Measurements from ENCODE around the gene MRPL2.

The MRPL2 gene

DNA sequence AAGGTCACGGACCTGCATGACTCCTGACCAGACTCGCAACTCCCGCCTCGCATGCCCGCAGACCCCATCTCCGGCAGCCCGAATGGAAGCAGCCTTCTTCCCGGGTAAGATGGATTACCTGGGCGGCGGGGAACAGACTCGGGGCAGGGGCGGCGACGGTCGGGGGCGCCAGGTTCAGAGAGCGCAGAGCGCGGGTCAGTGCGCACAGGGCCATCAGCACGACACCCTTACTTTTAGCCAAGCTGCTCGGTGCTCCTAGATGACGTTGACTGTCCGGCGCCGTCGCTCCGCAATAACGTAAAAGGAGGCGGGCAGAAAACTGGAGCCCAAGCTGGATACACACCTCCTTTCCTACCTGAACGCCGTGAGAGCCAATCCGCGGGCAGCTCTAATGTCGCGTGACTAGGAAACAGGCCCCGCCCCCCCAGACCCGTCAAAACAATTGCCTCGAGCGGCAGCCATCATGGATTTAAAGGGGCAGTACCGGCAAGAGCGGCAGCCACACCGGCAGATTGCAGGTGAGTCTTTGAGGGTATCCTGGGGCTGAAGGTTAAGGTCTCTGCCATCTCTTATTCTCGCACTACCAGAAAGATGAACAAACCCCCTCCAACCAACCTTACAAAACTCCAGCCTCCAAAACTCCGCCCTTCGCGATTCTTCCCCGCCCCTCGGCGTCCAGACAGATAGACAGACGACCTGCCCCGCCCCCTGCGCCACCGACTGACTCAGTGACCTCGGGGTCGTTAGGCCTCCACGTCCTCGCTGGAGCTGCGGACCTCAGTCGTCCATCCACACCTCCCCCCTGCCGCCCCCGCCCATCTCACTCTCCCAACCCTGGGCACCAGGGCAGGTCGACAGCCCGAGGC, at the start of gene MRPL2, which contains the start of gene KLC4:
Gene MRPL2 (minus strand): TSS at position 267 of the 866 bp plus-strand sequence. CDS start 53 bp downstream, at position 214.
Gene KLC4 (plus strand): TSS at position 464 of the 866 bp plus-strand sequence. CDS start 1,705 bp downstream, outside the sequence.
- peak within 1 kb of the TSS; percentile 80 to 98 for H3K4me3 ChIP-seq (ENCODE audit: low read depth in 1 of 2, low read length in 2 of 2)
- H3K27me3 ChIP-seq (ENCODE audit: low read depth, low read length) = no peaks in the 10 kb centered on the region
- peaks cover 10 to 23% of the 10 kb centered on the region in 2 donors for H3K36me3 ChIP-seq (ENCODE audit: control insufficient read depth in 1 of 2, insufficient read depth in 2 of 2, low read length in 2 of 2)
- no peaks in the 10 kb centered on the region for H3K9me3 ChIP-seq (ENCODE audit: control insufficient read depth in 1 of 2, low read length in 2 of 2)
- peak within 1 kb of the TSS; percentile 92 for H3K27ac ChIP-seq (ENCODE audit: low read length)
- peaks cover 9 to 30% of the 10 kb centered on the region in 2 donors for H3K4me1 ChIP-seq (ENCODE audit: control insufficient read depth in 1 of 2, insufficient read depth in 2 of 2, low read length in 2 of 2)

DNA sequence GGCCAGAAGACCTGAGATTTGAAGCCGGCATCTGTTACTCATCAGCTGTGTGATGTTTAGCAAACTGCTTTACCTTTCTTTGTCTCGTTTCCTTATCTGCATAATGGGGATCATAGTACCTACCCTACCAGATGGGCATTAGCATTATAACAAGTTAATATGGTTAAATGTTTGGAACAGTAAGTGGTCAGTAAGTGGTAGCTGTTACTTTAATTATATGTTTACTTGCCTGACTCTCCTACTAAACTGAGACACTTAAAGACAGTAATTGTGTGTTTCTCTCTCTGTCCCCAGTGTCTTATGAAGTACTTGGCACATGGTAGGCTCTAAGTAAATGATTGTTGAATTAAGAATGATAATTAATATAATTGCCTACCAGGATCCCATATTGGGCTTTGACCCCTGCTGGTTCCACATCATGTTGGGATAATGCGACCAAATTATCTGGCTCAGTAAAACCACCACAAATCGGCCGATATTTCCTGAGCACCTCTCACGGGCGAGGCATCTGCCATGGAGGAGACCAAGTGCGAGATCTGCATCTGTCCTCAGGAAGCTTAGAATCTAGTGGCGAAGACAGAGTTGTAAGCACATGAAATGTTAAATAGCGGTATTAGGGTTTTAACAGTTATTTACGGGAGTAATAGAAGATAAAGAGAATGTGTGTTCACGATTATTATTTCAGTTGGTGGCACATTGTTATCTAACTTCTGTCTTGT, 48.3 kb upstream of the MRPL2 start:
- Histone ChIP-seq H3K4me3 (ENCODE audit: low read depth in 1 of 2, low read length in 2 of 2) (no peak overlapping the region), H3K27ac (ENCODE audit: low read length) (no peak overlapping the region), H3K27me3 (ENCODE audit: low read depth, low read length) (no peaks in the 10 kb centered on the region), H3K4me1 (ENCODE audit: control insufficient read depth in 1 of 2, insufficient read depth in 2 of 2, low read length in 2 of 2) (no peaks in the 10 kb centered on the region), H3K36me3 (ENCODE audit: control insufficient read depth in 1 of 2, insufficient read depth in 2 of 2, low read length in 2 of 2) (no peaks in the 10 kb centered on the region), H3K9me3 (ENCODE audit: control insufficient read depth in 1 of 2, low read length in 2 of 2) (no peaks in the 10 kb centered on the region)

GRCh38 chr6:43105538-43106222, 46.4 kb upstream of the MRPL2 start:
- no peaks in the 10 kb centered on the region for H3K27me3 ChIP-seq (ENCODE audit: low read depth, low read length)
- no peak overlapping the region for H3K27ac ChIP-seq (ENCODE audit: low read length)

GRCh38 chr6:43103253-43103876, 44.1 kb upstream of the MRPL2 start:
- no peaks in the 10 kb centered on the region for H3K27me3 ChIP-seq (ENCODE audit: low read depth, low read length)
- H3K9me3 ChIP-seq (ENCODE audit: control insufficient read depth in 1 of 2, low read length in 2 of 2) = no peaks in the 10 kb centered on the region
- H3K4me3 ChIP-seq (ENCODE audit: low read depth in 1 of 2, low read length in 2 of 2) = no peak overlapping the region
- no peaks in the 10 kb centered on the region for H3K36me3 ChIP-seq (ENCODE audit: control insufficient read depth in 1 of 2, insufficient read depth in 2 of 2, low read length in 2 of 2)
- no peaks in the 10 kb centered on the region for H3K4me1 ChIP-seq (ENCODE audit: control insufficient read depth in 1 of 2, insufficient read depth in 2 of 2, low read length in 2 of 2)
- H3K27ac ChIP-seq (ENCODE audit: low read length) = no peak overlapping the region

More at GRCh38 chr6:43105538-43106222, 46.4 kb upstream of the MRPL2 start:
- H3K36me3 ChIP-seq (ENCODE audit: control insufficient read depth in 1 of 2, insufficient read depth in 2 of 2, low read length in 2 of 2) = no peaks in the 10 kb centered on the region
- no peaks in the 10 kb centered on the region for H3K4me1 ChIP-seq (ENCODE audit: control insufficient read depth in 1 of 2, insufficient read depth in 2 of 2, low read length in 2 of 2)
- no peak overlapping the region for H3K4me3 ChIP-seq (ENCODE audit: low read depth in 1 of 2, low read length in 2 of 2)
- H3K9me3 ChIP-seq (ENCODE audit: control insufficient read depth in 1 of 2, low read length in 2 of 2) = no peaks in the 10 kb centered on the region

- no peaks in the 10 kb centered on the region for H3K27me3 ChIP-seq (ENCODE audit: low read depth, low read length)
- H3K9me3 ChIP-seq (ENCODE audit: control insufficient read depth in 1 of 2, low read length in 2 of 2) = no peaks in the 10 kb centered on the region
- H3K4me3 ChIP-seq (ENCODE audit: low read depth in 1 of 2, low read length in 2 of 2) = no peak overlapping the region
- H3K4me1 ChIP-seq (ENCODE audit: control insufficient read depth in 1 of 2, insufficient read depth in 2 of 2, low read length in 2 of 2) = no peaks in the 10 kb centered on the region
- no peaks in the 10 kb centered on the region for H3K36me3 ChIP-seq (ENCODE audit: control insufficient read depth in 1 of 2, insufficient read depth in 2 of 2, low read length in 2 of 2)
- H3K27ac ChIP-seq (ENCODE audit: low read length) = no peak overlapping the region
Observed at GRCh38 chr6:43101497-43101896, 42.3 kb upstream of the MRPL2 start.

GRCh38 chr6:43097502-43097901, 38.3 kb upstream of the MRPL2 start:
- Histone ChIP-seq H3K27me3 (ENCODE audit: low read depth, low read length) (no peaks in the 10 kb centered on the region), H3K4me1 (ENCODE audit: control insufficient read depth in 1 of 2, insufficient read depth in 2 of 2, low read length in 2 of 2) (no peaks in the 10 kb centered on the region), H3K27ac (ENCODE audit: low read length) (no peak overlapping the region), H3K36me3 (ENCODE audit: control insufficient read depth in 1 of 2, insufficient read depth in 2 of 2, low read length in 2 of 2) (no peaks in the 10 kb centered on the region), H3K4me3 (ENCODE audit: low read depth in 1 of 2, low read length in 2 of 2) (no peak overlapping the region), H3K9me3 (ENCODE audit: control insufficient read depth in 1 of 2, low read length in 2 of 2) (no peaks in the 10 kb centered on the region)

GRCh38 chr6:43097098-43097489, 37.9 kb upstream of the MRPL2 start:
- no peaks in the 10 kb centered on the region for H3K27me3 ChIP-seq (ENCODE audit: low read depth, low read length)
- no peak overlapping the region for H3K27ac ChIP-seq (ENCODE audit: low read length)
- H3K4me1 ChIP-seq (ENCODE audit: control insufficient read depth in 1 of 2, insufficient read depth in 2 of 2, low read length in 2 of 2) = no peaks in the 10 kb centered on the region
- H3K36me3 ChIP-seq (ENCODE audit: control insufficient read depth in 1 of 2, insufficient read depth in 2 of 2, low read length in 2 of 2) = no peaks in the 10 kb centered on the region
- H3K4me3 ChIP-seq (ENCODE audit: low read depth in 1 of 2, low read length in 2 of 2) = no peak overlapping the region
- no peaks in the 10 kb centered on the region for H3K9me3 ChIP-seq (ENCODE audit: control insufficient read depth in 1 of 2, low read length in 2 of 2)

DNA sequence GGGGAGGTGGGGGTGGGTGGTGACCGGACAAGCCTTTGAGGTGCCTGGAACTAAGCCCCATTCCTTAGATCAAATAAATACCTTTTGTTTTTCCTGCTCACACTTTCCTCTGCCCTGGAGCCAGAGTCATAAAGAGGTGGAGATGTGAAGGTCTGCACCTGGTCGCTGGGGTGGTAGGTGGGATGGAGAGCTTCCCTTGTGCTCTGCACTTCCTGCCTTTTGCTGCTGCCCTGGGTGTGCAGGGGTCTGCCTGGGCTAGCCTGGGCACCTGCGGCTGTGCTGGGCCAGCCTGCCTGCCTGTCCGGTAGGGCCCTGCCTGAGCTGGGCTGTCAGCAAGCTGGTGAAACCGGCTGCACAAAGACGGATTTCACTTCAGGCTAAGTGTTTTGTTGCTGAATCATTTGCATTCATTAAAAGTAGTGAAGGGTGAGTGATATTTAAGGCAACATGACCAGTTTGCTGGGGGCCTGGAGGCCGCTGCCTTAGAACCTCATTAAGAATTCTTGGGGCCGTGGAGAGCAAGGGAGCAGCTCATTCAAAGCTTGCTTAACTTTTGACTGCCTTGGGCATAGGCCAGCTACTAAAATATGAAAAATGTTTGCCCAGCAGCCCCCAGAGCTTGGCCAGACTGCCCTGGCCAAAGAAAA, 37.3 kb upstream of the MRPL2 start:
- no peaks in the 10 kb centered on the region for H3K36me3 ChIP-seq (ENCODE audit: control insufficient read depth in 1 of 2, insufficient read depth in 2 of 2, low read length in 2 of 2)
- no peaks in the 10 kb centered on the region for H3K4me1 ChIP-seq (ENCODE audit: control insufficient read depth in 1 of 2, insufficient read depth in 2 of 2, low read length in 2 of 2)
- H3K27me3 ChIP-seq (ENCODE audit: low read depth, low read length) = no peaks in the 10 kb centered on the region
- H3K4me3 ChIP-seq (ENCODE audit: low read depth in 1 of 2, low read length in 2 of 2) = no peak overlapping the region
- no peaks in the 10 kb centered on the region for H3K9me3 ChIP-seq (ENCODE audit: control insufficient read depth in 1 of 2, low read length in 2 of 2)
- peak overlapping the region; percentile 45 for H3K27ac ChIP-seq (ENCODE audit: low read length)

- H3K27me3 ChIP-seq (ENCODE audit: low read depth, low read length) = no peaks in the 10 kb centered on the region
- no peaks in the 10 kb centered on the region for H3K36me3 ChIP-seq (ENCODE audit: control insufficient read depth in 1 of 2, insufficient read depth in 2 of 2, low read length in 2 of 2)
- no peaks in the 10 kb centered on the region for H3K9me3 ChIP-seq (ENCODE audit: control insufficient read depth in 1 of 2, low read length in 2 of 2)
- H3K27ac ChIP-seq (ENCODE audit: low read length) = peak overlapping the region; percentile 45
- H3K4me1 ChIP-seq (ENCODE audit: control insufficient read depth in 1 of 2, insufficient read depth in 2 of 2, low read length in 2 of 2) = no peaks in the 10 kb centered on the region
- no peak overlapping the region for H3K4me3 ChIP-seq (ENCODE audit: low read depth in 1 of 2, low read length in 2 of 2)
Observed at GRCh38 chr6:43095939-43096338, 36.7 kb upstream of the MRPL2 start.

DNA sequence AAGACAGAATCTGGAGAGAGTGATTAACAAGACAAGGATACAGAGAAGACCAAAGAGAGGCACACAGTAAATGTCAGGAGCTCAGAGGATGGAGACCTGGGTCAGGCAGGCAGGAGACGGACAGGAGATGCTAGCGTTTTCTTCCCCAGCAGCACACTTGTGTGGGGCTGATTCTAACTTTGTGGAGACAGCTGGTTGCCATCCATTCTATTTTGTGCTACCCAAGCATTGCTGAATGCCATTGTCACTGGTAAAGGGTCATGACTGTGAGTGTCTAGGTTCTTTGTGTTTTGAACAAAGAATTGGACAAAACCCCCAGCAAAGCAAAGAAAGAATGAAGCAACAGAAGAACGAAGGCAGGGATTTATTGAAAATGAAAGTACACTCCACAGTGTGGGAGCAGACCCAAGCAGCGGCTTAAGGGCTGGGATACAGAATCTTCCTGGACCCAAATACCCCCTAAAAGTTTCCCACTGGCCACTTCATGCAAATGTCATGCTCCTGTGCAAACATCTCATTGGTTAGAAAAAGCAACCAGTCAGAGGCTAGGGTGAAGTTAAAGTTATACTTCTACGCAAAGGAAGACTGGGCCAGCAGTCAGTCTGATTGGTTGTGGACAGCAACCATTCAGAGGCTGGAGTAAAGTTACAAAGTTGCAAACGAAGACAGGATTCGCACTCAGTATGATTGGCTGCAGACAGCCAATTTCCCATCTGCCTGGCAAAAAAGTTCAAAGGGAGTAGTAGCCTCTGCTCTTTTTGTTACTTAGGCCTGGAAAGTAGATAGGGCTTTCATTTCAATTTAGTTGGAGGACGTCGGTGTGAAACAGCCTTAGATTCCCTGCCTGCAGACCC, 34.4 kb upstream of the MRPL2 start:
- H3K27ac ChIP-seq (ENCODE audit: low read length) = peak overlapping the region; percentile 71
- H3K4me3 ChIP-seq (ENCODE audit: low read depth in 1 of 2, low read length in 2 of 2) = peak overlapping the region; percentile 65 to 70
- no peaks in the 10 kb centered on the region for H3K4me1 ChIP-seq (ENCODE audit: control insufficient read depth in 1 of 2, insufficient read depth in 2 of 2, low read length in 2 of 2)

More for the DNA sequence above, 34.4 kb upstream of the MRPL2 start:
- H3K9me3 ChIP-seq (ENCODE audit: control insufficient read depth in 1 of 2, low read length in 2 of 2) = no peaks in the 10 kb centered on the region
- H3K36me3 ChIP-seq (ENCODE audit: control insufficient read depth in 1 of 2, insufficient read depth in 2 of 2, low read length in 2 of 2) = no peaks in the 10 kb centered on the region
- no peaks in the 10 kb centered on the region for H3K27me3 ChIP-seq (ENCODE audit: low read depth, low read length)
